SK-N-SH (cell line): Measurements from ENCODE around the gene MPHOSPH8. TPM values are rescaled to one million over a fixed set of nuclear protein-coding genes. Genes with fewer than 3 reads are reported as not detected.

Experiments
- CTCF ChIA-PET: fragments of 300-600, 350-600 bp; formaldehyde crosslinking; extraction: SDS; loops from one replicate; lab custom pipeline; 2021; lab: Yijun Ruan, JAX
- POLR2A ChIA-PET: fragments of 350-600 bp; sonication (Branson Sonifier 250); formaldehyde crosslinking; extraction: SDS; loops from one replicate; lab custom pipeline; 2020; ENCODE audit warnings: antibody characterized with exemption, inconsistent platforms; lab: Yijun Ruan, JAX
- DNase-seq: peaks from one replicate; pipeline ENCODE4 v3.0.0; 2012
- H2AFZ ChIP-seq: fragments of 200-600 bp; sonication (generic); 2 replicates; pipeline ENCODE4 v1.8.1; 2016; ENCODE audit warnings: antibody characterized with exemption, mild to moderate bottlenecking, low read depth
- H3F3A ChIP-seq: fragments of 200-600 bp; sonication (generic); replicated peaks from 2 replicates; pipeline ENCODE3; 2016; ENCODE audit warnings: antibody characterized with exemption, mild to moderate bottlenecking; ENCODE audit not compliant: insufficient read depth
- H3K27ac ChIP-seq, 2 experiments: fragments of 200-500 bp in 1 of 2; fragments of 200-600 bp in 1 of 2; sonication (Bioruptor generic) in 1 of 2; sonication (generic), shearing (Covaris generic) in 1 of 2; 2 replicates each; pipeline versions ENCODE4 v1.5.1 to v1.6.1; 2014 to 2016; ENCODE audit warnings: low read depth in 2 of 2, inconsistent platforms in 1 of 2, low read length in 1 of 2, mild to moderate bottlenecking in 1 of 2, mixed read lengths in 1 of 2
- H3K27me3 ChIP-seq: fragments of 200-600 bp; sonication (generic), shearing (Covaris generic); 2 replicates; pipeline ENCODE4 v1.6.1; 2016; ENCODE audit warnings: mixed run types; ENCODE audit not compliant: insufficient read depth
- H3K36me3 ChIP-seq, 2 experiments: fragments of 200-500 bp in 1 of 2; fragments of 200-600 bp in 1 of 2; sonication (Bioruptor generic) in 1 of 2; sonication (generic) in 1 of 2; replicated peaks in 1 of 2; 2 replicates each; pipeline versions ENCODE3 to v1.5.1; 2014 to 2016; ENCODE audit warnings: low read length in 1 of 2, mild to moderate bottlenecking in 1 of 2; ENCODE audit not compliant: insufficient read depth in 2 of 2, control insufficient read depth in 1 of 2
- H3K4me1 ChIP-seq, 2 experiments: fragments of 200-500 bp in 1 of 2; fragments of 200-600 bp in 1 of 2; sonication (Bioruptor generic) in 1 of 2; sonication (generic), shearing (Covaris generic) in 1 of 2; 2 replicates each; pipeline versions ENCODE4 v1.5.1 to v1.6.1; 2014 to 2016; ENCODE audit warnings: low read depth in 1 of 2, low read length in 1 of 2, mixed run types in 1 of 2; ENCODE audit not compliant: insufficient read depth in 2 of 2, control insufficient read depth in 1 of 2
- H3K4me2 ChIP-seq: fragments of 200-600 bp; sonication (generic), shearing (Covaris generic); 2 replicates; pipeline ENCODE4 v1.6.1; 2017; ENCODE audit warnings: mixed run types
- H3K4me3 ChIP-seq, 2 experiments: fragments of 200-500 bp in 1 of 2; fragments of 200-600 bp in 1 of 2; sonication (Bioruptor generic) in 1 of 2; sonication (generic), shearing (Covaris generic) in 1 of 2; 2 replicates each; pipeline versions ENCODE4 v1.5.1 to v1.8.1; 2014 to 2016; ENCODE audit warnings: low read depth in 2 of 2, inconsistent platforms in 1 of 2, low read length in 1 of 2, mild to moderate bottlenecking in 1 of 2, mixed read lengths in 1 of 2, moderate library complexity in 1 of 2
- H3K79me2 ChIP-seq: fragments of 200-600 bp; sonication (generic); 2 replicates; pipeline ENCODE4 v1.8.1; 2017; ENCODE audit warnings: mild to moderate bottlenecking; ENCODE audit not compliant: insufficient read depth
- H3K9ac ChIP-seq: fragments of 200-600 bp; sonication (generic); 2 replicates; pipeline ENCODE4 v1.6.1; 2017; ENCODE audit warnings: mixed run types
- H3K9me2 ChIP-seq: fragments of 200-600 bp; sonication (generic); 2 replicates; pipeline ENCODE4 v1.6.1; 2017; ENCODE audit warnings: mixed run types
- H3K9me3 ChIP-seq: fragments of 200-600 bp; sonication (generic); 2 replicates; pipeline ENCODE4 v1.6.1; 2017; ENCODE audit warnings: mixed run types, mild to moderate bottlenecking, moderate library complexity
- H4K20me1 ChIP-seq: fragments of 200-600 bp; sonication (generic); 2 replicates; pipeline ENCODE4 v1.6.1; 2017; ENCODE audit warnings: mild to moderate bottlenecking, mixed run types; ENCODE audit not compliant: insufficient read depth
- CTCF ChIP-seq: fragments of 200-600 bp; sonication (generic); IDR thresholded peaks from 2 replicates; pipeline ENCODE4 v1.6.1; 2017; ENCODE audit warnings: antibody characterized with exemption, mild to moderate bottlenecking, moderate library complexity
- ELF1 ChIP-seq: IDR thresholded peaks from 2 replicates; pipeline ENCODE4 v1.4.0; 2012
- EP300 ChIP-seq, 2 experiments: IDR thresholded peaks; 2 replicates each; pipeline versions ENCODE4 v1.4.0 to v1.6.1; 2012; ENCODE audit warnings: borderline replicate concordance in 1 of 2, low read depth in 1 of 2, low read length in 1 of 2
- EZH2phosphoT487 ChIP-seq: fragments of 200-600 bp; sonication (generic); IDR thresholded peaks from 2 replicates; pipeline ENCODE4 v1.6.1; 2017; ENCODE audit warnings: low read depth, mixed run types, mild to moderate bottlenecking, antibody characterized with exemption, moderate library complexity, borderline replicate concordance
- FOXJ3 ChIP-seq: sonication (generic); formaldehyde crosslinking; IDR thresholded peaks from 2 replicates; pipeline ENCODE4 v1.5.1; 2020; ENCODE audit warnings: mild to moderate bottlenecking, missing genetic modification reagents
- FOXM1 ChIP-seq: IDR thresholded peaks from 2 replicates; pipeline ENCODE4 v1.4.0; 2012; ENCODE audit warnings: low read depth, mild to moderate bottlenecking
- GABPA ChIP-seq: IDR thresholded peaks from 2 replicates; pipeline ENCODE4 v1.4.0; 2012; ENCODE audit warnings: low read depth, mild to moderate bottlenecking
- JUND ChIP-seq: IDR thresholded peaks from 2 replicates; pipeline ENCODE4 v1.4.0; 2012
- MAX ChIP-seq: IDR thresholded peaks from 2 replicates; pipeline ENCODE4 v1.4.0; 2012; ENCODE audit warnings: low read depth
- NFIC ChIP-seq: IDR thresholded peaks from 2 replicates; pipeline ENCODE4 v1.4.0; 2012; ENCODE audit warnings: borderline replicate concordance
- NRF1 ChIP-seq: IDR thresholded peaks from 2 replicates; pipeline ENCODE4 v1.6.1; 2012; ENCODE audit warnings: low read depth, mild to moderate bottlenecking, low read length
- PBX3 ChIP-seq: IDR thresholded peaks from 2 replicates; pipeline ENCODE4; 2012
- RFX5 ChIP-seq: IDR thresholded peaks from 2 replicates; pipeline ENCODE4 v1.6.1; 2012; ENCODE audit warnings: mild to moderate bottlenecking, improper control_type of control experiment, low read length
- RXRA ChIP-seq: IDR thresholded peaks from 2 replicates; pipeline ENCODE4 v1.4.0; 2012; ENCODE audit warnings: low read depth, mild to moderate bottlenecking, borderline replicate concordance
- TAF1 ChIP-seq: IDR thresholded peaks from 2 replicates; pipeline ENCODE4 v1.6.1; 2012; ENCODE audit warnings: low read depth, mild to moderate bottlenecking, low read length, moderate library complexity, borderline replicate concordance
- TCF12 ChIP-seq: IDR thresholded peaks from 2 replicates; pipeline ENCODE4 v1.4.0; 2012
- USF1 ChIP-seq: IDR thresholded peaks from 2 replicates; pipeline ENCODE4 v1.4.0; 2012; ENCODE audit warnings: low read depth, borderline replicate concordance
- USF2 ChIP-seq: fragments of 150-350 bp; IDR thresholded peaks from 2 replicates; pipeline ENCODE4 v1.6.1; 2017; ENCODE audit warnings: antibody characterized with exemption, low read length, low read depth, borderline replicate concordance
- YY1 ChIP-seq: IDR thresholded peaks from 2 replicates; pipeline ENCODE4 v1.4.0; 2012; ENCODE audit warnings: low read depth, mild to moderate bottlenecking
- ZBTB33 ChIP-seq: IDR thresholded peaks from 2 replicates; pipeline ENCODE4 v1.4.0; 2012; ENCODE audit warnings: low read depth, borderline replicate concordance
- WGBS: methylation state at CpG from one replicate; pipeline ENCODE4 v1.1.6; 2017; ENCODE audit warnings: low lambda C conversion rate; 5-methylcytosine and 5-hydroxymethylcytosine counted together
- polyA plus RNA-seq, 3 experiments: library from polyadenylated mRNA; depleted of rRNA; stranded (reverse); fragments of >200 nt; gene quantifications; 2 replicates each; pipeline ENCODE4 v1.2.3, GENCODE V29; 2012

The MPHOSPH8 gene
- polyA plus RNA-seq, 1 of the 3 experiments (the other 2 are of a cell fraction) = 11.1 TPM

- no peak for TF ChIP-seq USF2
- no peak for TF ChIP-seq ZBTB33
- TF ChIP-seq TAF1 = no peak
- TF ChIP-seq YY1 = no peak
- no peak for TF ChIP-seq NRF1
- TF ChIP-seq CTCF = no peak
- TF ChIP-seq, all 33 proteins: peak for 7
Observed at GRCh38 chr13:19633479-19634255, at the start of gene MPHOSPH8 (continued).

- 22% methylated on average over 17 of the region's 17 CpGs for WGBS
- ChIA-PET POLR2A (no interaction called here), CTCF (interaction anchor here (0.7 to 2.1 kb wide), 14 partner anchors 10 to 498 kb away, joined by 3 to 16 read pairs (median 4); no protein-coding TSS in a partner anchor)
- TF ChIP-seq USF1 (no peak), PBX3 (peak; percentile 80), EZH2phosphoT487 (no peak), FOXM1 (no peak), ELF1 (peak; percentile 80), MAX (no peak), TCF12 (peak; percentile 46; the same call in 1 of the 2 replicates), NFIC (no peak), ZBTB33 (no peak), YY1 (no peak), FOXJ3 (CRISPR knock-in tag) (no peak), JUND (peak; percentile 55), TAF1 (no peak), EP300 (IDR thresholded peaks at IDR 0.05; ENCODE audit: borderline replicate concordance in 1 of 2, low read depth in 1 of 2, low read length in 1 of 2) (no peak; a peak in 1 of 4 replicates), RFX5 (no peak), GABPA (peak; percentile 84), RXRA (no peak)
Observed at GRCh38 chr13:19586904-19587634, 46.4 kb upstream of the MPHOSPH8 start.

More at GRCh38 chr13:19586904-19587634, 46.4 kb upstream of the MPHOSPH8 start:
- no peaks in the 10 kb centered on the region for H4K20me1 ChIP-seq
- no peak overlapping the region for H3K9ac ChIP-seq
- H3K4me1 ChIP-seq = no peaks in the 10 kb centered on the region; a peak in 1 of 4 replicates
- H3K4me3 ChIP-seq = peak overlapping the region; percentile 36 to 48; a peak in 2 of 4 replicates
- H3K9me2 ChIP-seq = no peaks in the 10 kb centered on the region
- H3K36me3 ChIP-seq = no peaks in the 10 kb centered on the region
- H3K4me2 ChIP-seq = peak overlapping the region; percentile 60
- H3K27me3 ChIP-seq = no peaks in the 10 kb centered on the region
- H3K27ac ChIP-seq = peak overlapping the region in 1 of 2 experiments; percentile 26; a peak in 1 of 4 replicates
- H3K79me2 ChIP-seq = no peaks in the 10 kb centered on the region
- peak overlapping the region; percentile 79 for H2AFZ ChIP-seq
- peak; percentile 52 for DNase-seq
- H3K9me3 ChIP-seq = no peaks in the 10 kb centered on the region
- peaks cover 7% of the 10 kb centered on the region for H3F3A ChIP-seq
